ENCODE results near the gene CDK5. TPM values are rescaled to one million over a fixed set of nuclear protein-coding genes. Genes with fewer than 3 reads are reported as not detected.

The CDK5 gene
- total and polyA plus RNA-seq, 2 of the 13 experiments (the other 11 are each of a cell fraction or from before 2014, with no cell fraction given): 16.4 to 21.3 TPM

DNA sequence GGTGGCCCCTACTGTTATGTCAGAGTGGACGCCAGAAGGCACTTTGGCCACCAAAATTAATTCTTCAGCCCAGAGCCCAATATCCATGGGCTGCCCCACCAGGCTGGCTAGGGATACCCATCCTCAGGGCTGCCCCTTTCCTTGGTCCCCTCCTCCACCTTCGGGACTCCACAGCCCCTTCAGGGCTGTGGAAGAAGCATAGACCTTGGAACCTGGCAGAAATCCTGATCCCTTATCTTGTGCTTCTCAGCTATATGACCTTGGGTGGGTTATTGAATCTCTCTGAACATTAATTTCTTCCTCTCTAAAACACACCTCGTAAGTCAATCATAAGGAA lies 26.1 kb upstream of the CDK5 start:
- POLR2A ChIA-PET: interaction anchor here (3.8 kb wide), 1 partner anchor 22 kb away, joined by 144 read pairs; no protein-coding TSS in a partner anchor
- BruUV-seq (replicated peaks): no TSS peak
- no peak overlapping the region for H3K27ac ChIP-seq (ENCODE audit: extremely low read length, insufficient read depth, low read length)
- H3K4me3 ChIP-seq (replicated peaks in 1 of 3; ENCODE audit: insufficient read depth in 1 of 3, low read depth in 2 of 3, low read length in 3 of 3): peak overlapping the region; percentile 85 to 96 (median 88); a peak in 5 of 6 replicates
- FAIRE-seq (no peak), DNase-seq (ENCODE audit: low spot score) (no peak), ATAC-seq (no peak)
- 0 out of 5 replicates have a peak, but pooled peaks cover 0 to 1% of the 10 kb centered on the region in 2 experiments for H3K36me3 ChIP-seq (replicated peaks in 1 of 2; ENCODE audit: control insufficient read depth in 1 of 2, insufficient read depth in 2 of 2, low read length in 2 of 2)
- H3K79me2 ChIP-seq (ENCODE audit: insufficient read depth, low read length): peaks cover 53% of the 10 kb centered on the region
- H3K4me1 ChIP-seq (ENCODE audit: insufficient read depth, low read length): peaks cover 58% of the 10 kb centered on the region
- in situ Hi-C loops (cut with HindIII; ENCODE audit: extremely low pct_ligation_motif_present, low pct_unique_long_range_greater_than_20kb) (no loop called here), intact Hi-C loops (cut with micrococcal nuclease; ENCODE audit: unreplicated experiment) (loop anchor here (10.0 kb wide), 1 partner anchor 161 kb away; the partner anchor contains the start of gene SMARCD3)
- TF ChIP-seq FOXA1 (IDR thresholded peaks at IDR 0.05) (no peak), FOXA1 (CRISPR knock-in tag; IDR thresholded peaks at IDR 0.05) (no peak), ZNF484 (CRISPR knock-in tag; IDR thresholded peaks at IDR 0.05; ENCODE audit: borderline replicate concordance, low read depth) (no peak), RELA (CRISPR knock-in tag; IDR thresholded peaks at IDR 0.05) (no peak), ZFP91 (CRISPR knock-in tag; IDR thresholded peaks at IDR 0.05; ENCODE audit: borderline replicate concordance) (no peak), KMT2B (CRISPR knock-in tag; IDR thresholded peaks at IDR 0.05) (no peak), MBD4 (IDR thresholded peaks at IDR 0.05; ENCODE audit: borderline replicate concordance, low read length) (no peak), ZNF576 (CRISPR knock-in tag; IDR thresholded peaks at IDR 0.05) (no peak), ZNF30 (CRISPR knock-in tag; IDR thresholded peaks at IDR 0.05) (no peak)
- TF ChIP-seq, protein P1, sequence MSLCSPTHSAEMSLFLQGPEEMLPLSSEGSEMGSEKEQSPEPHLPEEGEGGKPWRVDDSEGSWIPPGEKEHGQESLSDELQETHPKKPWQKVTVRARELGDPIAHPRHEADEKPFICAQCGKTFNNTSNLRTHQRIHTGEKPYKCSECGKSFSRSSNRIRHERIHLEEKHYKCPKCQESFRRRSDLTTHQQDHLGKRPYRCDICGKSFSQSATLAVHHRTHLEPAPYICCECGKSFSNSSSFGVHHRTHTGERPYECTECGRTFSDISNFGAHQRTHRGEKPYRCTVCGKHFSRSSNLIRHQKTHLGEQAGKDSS (CRISPR knock-in tag; IDR thresholded peaks at IDR 0.05; ENCODE audit: borderline replicate concordance, low read depth): no peak
- 40% methylated on average over 2 of the region's 3 CpGs for WGBS (ENCODE audit: low lambda C conversion rate)
- CTCF ChIA-PET (ENCODE audit: low intra/inter-chr PET ratio, low total read pairs): no interaction called here
- H3K27me3 ChIP-seq (ENCODE audit: control insufficient read depth in 1 of 2, insufficient read depth in 2 of 2, low read length in 2 of 2): no peaks in the 10 kb centered on the region; a peak in 1 of 5 replicates
- H3K4me2 ChIP-seq (ENCODE audit: low read depth, low read length): peak overlapping the region; percentile 97
- H2AFZ ChIP-seq (ENCODE audit: low read length): no peak overlapping the region
- 0 out of 2 replicates have a peak overlapping the region, but pooled peaks have one; percentile 100 for H3K9ac ChIP-seq (ENCODE audit: insufficient read depth, low read depth, low read length)
- H3K9me3 ChIP-seq (ENCODE audit: low read length): no peaks in the 10 kb centered on the region
- peaks cover 11% of the 10 kb centered on the region; the same call in 1 of the 2 replicates for H4K20me1 ChIP-seq (ENCODE audit: insufficient read depth, low read length)

Measured in HepG2 (cell line).